ENCODE results near the gene FOXD3. TPM values are rescaled to one million over a fixed set of nuclear protein-coding genes. Genes with fewer than 3 reads are reported as not detected.

The FOXD3 gene
- total RNA-seq, 1 experiment from 2014 or later, result 25.8 TPM

DNA sequence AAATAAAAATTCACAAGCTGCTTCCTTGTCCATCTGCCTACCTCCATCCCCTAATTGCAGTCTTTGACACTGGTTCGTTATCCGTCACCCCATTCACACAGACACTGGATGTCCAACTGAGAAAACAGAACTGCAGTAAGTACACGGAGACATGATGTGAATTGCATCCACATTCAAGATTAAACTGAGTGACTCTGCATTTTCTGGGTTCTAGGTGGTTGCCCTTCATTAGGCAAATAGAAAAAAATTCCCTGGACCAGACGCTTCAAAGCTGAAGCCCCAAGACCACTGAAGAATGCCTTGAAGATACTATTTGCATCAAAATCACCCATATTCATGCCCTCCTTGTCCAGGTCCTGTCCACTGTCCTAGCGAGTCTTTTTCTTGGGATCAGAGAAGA lies 37.2 kb downstream of the FOXD3 start:
- H3K79me2 ChIP-seq (ENCODE audit: insufficient read depth, low read length), result no peaks in the 10 kb centered on the region
- H3K9ac ChIP-seq (ENCODE audit: extremely low read depth, insufficient read length, low read length), result no peak overlapping the region
- Mint-ChIP-seq H3K27ac (no peak overlapping the region), H3K9me3 (peaks cover 5 to 6% of the 10 kb centered on the region in 2 experiments; a peak in 3 of 5 replicates), H3K4me3 (no peak overlapping the region), H3K36me3 (ENCODE audit: insufficient read depth in 1 of 3, low read depth in 3 of 3) (peaks cover 0 to 2% (median 0%) of the 10 kb centered on the region in 3 experiments; a peak in 1 of 7 replicates), H3K27me3 (ENCODE audit: low read depth) (peaks cover 2% of the 10 kb centered on the region), H3K4me1 (peaks cover 7 to 14% of the 10 kb centered on the region in 2 experiments)
- no peak overlapping the region for H2BK12ac ChIP-seq (ENCODE audit: insufficient read length, low read depth, low read length)
- no peak overlapping the region for H3T11ph ChIP-seq (ENCODE audit: low read length)
- no peaks in the 10 kb centered on the region for H3K23me2 ChIP-seq (ENCODE audit: insufficient read length, low read depth, low read length, poor library complexity, severe bottlenecking)
- H2AFZ ChIP-seq (ENCODE audit: low read length), result no peak overlapping the region
- H4K8ac ChIP-seq (replicated peaks; ENCODE audit: insufficient read length, low read depth, low read length), result no peak overlapping the region
- H4K5ac ChIP-seq (ENCODE audit: insufficient read length, low read depth, low read length), result no peak overlapping the region
- no CpG with 5 or more reads among the region's 5 CpGs for WGBS (ENCODE audit: extremely low coverage, insufficient read length, low lambda C conversion rate)
- H2BK20ac ChIP-seq (ENCODE audit: low read depth, low read length, poor library complexity, severe bottlenecking), result no peak overlapping the region
- no peak for DNase-seq
- no peak overlapping the region for H2BK120ac ChIP-seq (ENCODE audit: low read depth, low read length, poor library complexity, severe bottlenecking)
- H4K91ac ChIP-seq (ENCODE audit: insufficient read length, low read depth, low read length), result no peak overlapping the region
- no peak overlapping the region for H3K4me2 ChIP-seq (ENCODE audit: insufficient read depth, insufficient read length, low read length)
- no peak overlapping the region for H2AK5ac ChIP-seq (ENCODE audit: insufficient read length, low read length)
- H3K9me3 ChIP-seq (ENCODE audit: control insufficient read depth, low read depth, low read length), result no peaks in the 10 kb centered on the region
- no peaks in the 10 kb centered on the region for H3K79me1 ChIP-seq (ENCODE audit: insufficient read depth, low read depth, low read length, poor library complexity, severe bottlenecking)
- H2BK15ac ChIP-seq (ENCODE audit: low read depth, low read length), result no peak overlapping the region
- no peaks in the 10 kb centered on the region for H4K20me1 ChIP-seq (ENCODE audit: control insufficient read depth, insufficient read depth, insufficient read length)
- H3K23ac ChIP-seq (ENCODE audit: insufficient read length, low read depth, low read length), result no peak overlapping the region
- H3K14ac ChIP-seq (ENCODE audit: insufficient read depth, low read length), result no peak overlapping the region
- H3K27ac ChIP-seq (ENCODE audit: insufficient read length, low read depth, low read length), result no peak overlapping the region
- H3K4ac ChIP-seq (ENCODE audit: low read depth, low read length), result no peak overlapping the region
- TF ChIP-seq, protein P1, sequence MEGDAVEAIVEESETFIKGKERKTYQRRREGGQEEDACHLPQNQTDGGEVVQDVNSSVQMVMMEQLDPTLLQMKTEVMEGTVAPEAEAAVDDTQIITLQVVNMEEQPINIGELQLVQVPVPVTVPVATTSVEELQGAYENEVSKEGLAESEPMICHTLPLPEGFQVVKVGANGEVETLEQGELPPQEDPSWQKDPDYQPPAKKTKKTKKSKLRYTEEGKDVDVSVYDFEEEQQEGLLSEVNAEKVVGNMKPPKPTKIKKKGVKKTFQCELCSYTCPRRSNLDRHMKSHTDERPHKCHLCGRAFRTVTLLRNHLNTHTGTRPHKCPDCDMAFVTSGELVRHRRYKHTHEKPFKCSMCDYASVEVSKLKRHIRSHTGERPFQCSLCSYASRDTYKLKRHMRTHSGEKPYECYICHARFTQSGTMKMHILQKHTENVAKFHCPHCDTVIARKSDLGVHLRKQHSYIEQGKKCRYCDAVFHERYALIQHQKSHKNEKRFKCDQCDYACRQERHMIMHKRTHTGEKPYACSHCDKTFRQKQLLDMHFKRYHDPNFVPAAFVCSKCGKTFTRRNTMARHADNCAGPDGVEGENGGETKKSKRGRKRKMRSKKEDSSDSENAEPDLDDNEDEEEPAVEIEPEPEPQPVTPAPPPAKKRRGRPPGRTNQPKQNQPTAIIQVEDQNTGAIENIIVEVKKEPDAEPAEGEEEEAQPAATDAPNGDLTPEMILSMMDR (conservative IDR thresholded peaks at IDR 0.05), result no peak
- no peak overlapping the region for H3K18ac ChIP-seq (ENCODE audit: insufficient read length, low read depth, low read length)
- H3K56ac ChIP-seq (ENCODE audit: insufficient read length, low read depth, low read length), result no peak overlapping the region
- H3K4me1 ChIP-seq (ENCODE audit: insufficient read depth, low read length), result no peaks in the 10 kb centered on the region; the same call in 1 of the 2 replicates
- H3K27me3 ChIP-seq (ENCODE audit: insufficient read depth, low read length), result no peaks in the 10 kb centered on the region
- no peak overlapping the region for H2BK5ac ChIP-seq (ENCODE audit: insufficient read length, low read length)

All from H9 (cell line).